GM12878 (cell line): Measurements from ENCODE around the gene HK3. TPM values are rescaled to one million over a fixed set of nuclear protein-coding genes. Genes with fewer than 3 reads are reported as not detected.

Experiments
- ATAC-seq: fragments of 200-7000 bp; cut with Tn5 transposase; 3 replicates; pipeline ENCODE4 v1.9.1; 2020; ENCODE audit warnings: mild to moderate bottlenecking, moderate library complexity
- BruUV-seq: library from RNA; stranded (reverse); fragments of 400-500 nt; replicated peaks from 2 replicates; lab custom pipeline; 2021; lab: Mats Ljungman, UMichigan
- CTCF ChIA-PET: fragments of 300-600 bp; sonication (Branson Sonifier 250); formaldehyde crosslinking; extraction: SDS; loops from one replicate; lab custom pipeline; 2021; ENCODE audit warnings: inconsistent platforms; lab: Yijun Ruan, JAX
- POLR2A ChIA-PET: fragments of 350-600 bp; formaldehyde crosslinking; extraction: SDS; loops from one replicate; lab custom pipeline; 2021; ENCODE audit warnings: inconsistent platforms; lab: Charles Lee
- RAD21 ChIA-PET: fragments of 300-600 bp; sonication (Branson Sonifier 250); formaldehyde crosslinking; loops from one replicate; lab custom pipeline; 2023; ENCODE audit warnings: antibody characterized with exemption; ENCODE audit not compliant: unreplicated experiment; lab: Charles Lee
- SMC1A ChIA-PET: fragments of 300-600 bp; sonication (Branson Sonifier 250); formaldehyde crosslinking; loops from one replicate; lab custom pipeline; 2023; ENCODE audit not compliant: unreplicated experiment, uncharacterized antibody; lab: Charles Lee
- DNase-seq: peaks from one replicate; pipeline ENCODE4 v3.0.0-alpha.2; 2011; ENCODE audit warnings: low read depth, low spot score
- FAIRE-seq: peaks from 3 replicates; lab custom pipeline; 2011; peaks lifted over from hg19 to GRCh38; lab: Jason Lieb, UNC
- H2AFZ ChIP-seq: 2 replicates; pipeline ENCODE4 v1.6.0; 2011; ENCODE audit warnings: low read depth, low read length, control low read depth; ENCODE audit not compliant: control insufficient read depth
- H3K27ac ChIP-seq: 2 replicates; pipeline ENCODE4 v1.5.1; 2011; ENCODE audit warnings: control low read depth; ENCODE audit not compliant: control insufficient read depth, insufficient read depth
- H3K27me3 ChIP-seq, 2 experiments: replicated peaks in 1 of 2; 2 replicates each; pipeline versions ENCODE4 v1.6.0 to v1.6.1; 2011; ENCODE audit warnings: low read length in 1 of 2; ENCODE audit not compliant: control insufficient read depth in 2 of 2, insufficient read depth in 2 of 2
- H3K36me3 ChIP-seq, 2 experiments: 2 replicates each; pipeline ENCODE4 v1.5.1; 2011; ENCODE audit warnings: low read length in 1 of 2; ENCODE audit not compliant: control insufficient read depth in 2 of 2, insufficient read depth in 2 of 2
- H3K4me1 ChIP-seq: 2 replicates; pipeline ENCODE4 v1.6.1; 2011; ENCODE audit warnings: mild to moderate bottlenecking, low read length, moderate library complexity, mixed read lengths; ENCODE audit not compliant: control insufficient read depth, insufficient read depth
- H3K4me2 ChIP-seq: 2 replicates; pipeline ENCODE4 v1.6.0; 2011; ENCODE audit warnings: control low read depth; ENCODE audit not compliant: control insufficient read depth, insufficient read depth
- H3K4me3 ChIP-seq: fragments of 200-600 bp; sonication (generic); 2 replicates; pipeline ENCODE4 v1.5.1; 2016
- H3K79me2 ChIP-seq: 2 replicates; pipeline ENCODE4 v1.6.0; 2011; ENCODE audit warnings: low read length; ENCODE audit not compliant: control insufficient read depth, insufficient read depth
- H3K9ac ChIP-seq: 2 replicates; pipeline ENCODE4 v1.8.0; 2011; ENCODE audit warnings: low read length, control low read depth, mixed read lengths; ENCODE audit not compliant: control insufficient read depth, insufficient read depth
- H3K9me3 ChIP-seq: replicated peaks from 3 replicates; pipeline ENCODE4 v1.5.1; 2011; ENCODE audit warnings: mild to moderate bottlenecking, low read length; ENCODE audit not compliant: control insufficient read depth, insufficient read depth
- H4K20me1 ChIP-seq: 2 replicates; pipeline ENCODE4 v1.6.0; 2011; ENCODE audit not compliant: control insufficient read depth, insufficient read depth
- BHLHE40 ChIP-seq, 2 experiments: fragments of 450-650 bp in 1 of 2; IDR thresholded peaks; 2 replicates each; pipeline ENCODE4 v1.6.1; 2011 to 2017; ENCODE audit warnings: low read depth in 2 of 2, borderline replicate concordance in 1 of 2, improper control_type of control experiment in 1 of 2, low read length in 1 of 2, mild to moderate bottlenecking in 1 of 2
- EED ChIP-seq: sonication (generic); IDR thresholded peaks from 2 replicates; pipeline ENCODE4 v1.6.1; 2016; ENCODE audit warnings: antibody characterized with exemption, low read depth
- FOXM1 ChIP-seq: IDR thresholded peaks from 2 replicates; pipeline ENCODE4 v1.6.1; 2012; ENCODE audit warnings: low read depth, mild to moderate bottlenecking, inconsistent platforms, low read length, moderate library complexity
- GABPA ChIP-seq: IDR thresholded peaks from 2 replicates; pipeline ENCODE4 v1.6.1; 2014; ENCODE audit warnings: antibody characterized with exemption, low read depth, mild to moderate bottlenecking, inconsistent platforms
- MTA2 ChIP-seq: fragments of 450-650 bp; IDR thresholded peaks from 2 replicates; pipeline ENCODE4 v1.6.1; 2016; ENCODE audit warnings: low read depth, mild to moderate bottlenecking, moderate library complexity
- MTA3 ChIP-seq: IDR thresholded peaks from 2 replicates; pipeline ENCODE4 v1.6.1; 2012; ENCODE audit warnings: low read length, inconsistent platforms, borderline replicate concordance
- NFIC ChIP-seq: IDR thresholded peaks from 2 replicates; pipeline ENCODE4 v1.6.1; 2012; ENCODE audit warnings: low read depth, mild to moderate bottlenecking, inconsistent platforms, low read length, moderate library complexity
- ZNF384 ChIP-seq: IDR thresholded peaks from 2 replicates; pipeline ENCODE4 v1.6.1; 2012; ENCODE audit warnings: low read depth, mild to moderate bottlenecking, low read length, improper control_type of control experiment, borderline replicate concordance
- WGBS: methylation state at CpG from one replicate; pipeline ENCODE4 v1.1.6; 2016; ENCODE audit warnings: low lambda C conversion rate; ENCODE audit not compliant: insufficient replicate concordance, insufficient coverage; ENCODE audit errors: missing lambda C conversion rate; 5-methylcytosine and 5-hydroxymethylcytosine counted together
- in situ Hi-C: fragments of 300-500 bp; cut with MboI; formaldehyde crosslinking; loops from 9 replicates; pipeline ENCODE4 v1.14.3; 2018; ENCODE audit warnings: mixed read lengths
- intact Hi-C: fragments of 100-400 bp; cut with micrococcal nuclease; formaldehyde crosslinking; loops from one replicate; pipeline ENCODE4 v1.14.2; 2022; ENCODE audit not compliant: unreplicated experiment
- polyA plus RNA-seq, 11 experiments: library from polyadenylated mRNA; depleted of rRNA in 4 of 11; unstranded in 6 of 11; stranded (reverse) in 5 of 11; fragments of >200 nt; fragmentation: Nextera tagmentation in 4 of 11; fragmentation: Illumina TruSeq in 1 of 11; extraction: Ambion mirVana in 4 of 11; extraction: Trizol in 1 of 11; gene quantifications; 1 replicate in 1 of 11; 2 replicates in 10 of 11; pipeline versions ENCODE4 v1.2.1 to v1.2.3, GENCODE V29; 2011 to 2016; ENCODE audit warnings: inconsistent platforms in 2 of 11, missing spikeins in 2 of 11, low read depth in 1 of 11
- total RNA-seq, 4 experiments: library from RNA; depleted of rRNA in 3 of 4; stranded (reverse); fragments of >200 nt in 3 of 4; fragmentation: Illumina TruSeq in 1 of 4; extraction: Trizol in 1 of 4; gene quantifications; 2 replicates each; pipeline versions ENCODE4 v1.2.1 to v1.2.3, GENCODE V29; 2013 to 2021
- TF ChIP-seq, protein P1 (sequence below): IDR thresholded peaks from 2 replicates; pipeline ENCODE4 v1.6.1; 2012; ENCODE audit warnings: low read length, inconsistent platforms
- TF ChIP-seq, protein P2 (sequence below): fragments of 450-650 bp; formaldehyde crosslinking; IDR thresholded peaks from 2 replicates; pipeline ENCODE4 v1.4.0; 2020; ENCODE audit warnings: mild to moderate bottlenecking, moderate library complexity
- TF ChIP-seq, protein P3 (sequence below): fragments of 450-650 bp; IDR thresholded peaks from 2 replicates; pipeline ENCODE4 v1.6.1; 2017; ENCODE audit warnings: low read depth, mild to moderate bottlenecking, moderate library complexity
- TF ChIP-seq, protein P4 (sequence below): IDR thresholded peaks from 2 replicates; pipeline ENCODE4 v1.6.1; 2012; ENCODE audit warnings: low read depth, low read length, improper control_type of control experiment

HK3 gene
- total and polyA plus RNA-seq, 10 of the 15 experiments (the other 5 are each of a cell fraction or from before 2014, with no cell fraction given) = 0.13 to 1.3 (median 0.26) TPM; not detected in 4

DNA sequence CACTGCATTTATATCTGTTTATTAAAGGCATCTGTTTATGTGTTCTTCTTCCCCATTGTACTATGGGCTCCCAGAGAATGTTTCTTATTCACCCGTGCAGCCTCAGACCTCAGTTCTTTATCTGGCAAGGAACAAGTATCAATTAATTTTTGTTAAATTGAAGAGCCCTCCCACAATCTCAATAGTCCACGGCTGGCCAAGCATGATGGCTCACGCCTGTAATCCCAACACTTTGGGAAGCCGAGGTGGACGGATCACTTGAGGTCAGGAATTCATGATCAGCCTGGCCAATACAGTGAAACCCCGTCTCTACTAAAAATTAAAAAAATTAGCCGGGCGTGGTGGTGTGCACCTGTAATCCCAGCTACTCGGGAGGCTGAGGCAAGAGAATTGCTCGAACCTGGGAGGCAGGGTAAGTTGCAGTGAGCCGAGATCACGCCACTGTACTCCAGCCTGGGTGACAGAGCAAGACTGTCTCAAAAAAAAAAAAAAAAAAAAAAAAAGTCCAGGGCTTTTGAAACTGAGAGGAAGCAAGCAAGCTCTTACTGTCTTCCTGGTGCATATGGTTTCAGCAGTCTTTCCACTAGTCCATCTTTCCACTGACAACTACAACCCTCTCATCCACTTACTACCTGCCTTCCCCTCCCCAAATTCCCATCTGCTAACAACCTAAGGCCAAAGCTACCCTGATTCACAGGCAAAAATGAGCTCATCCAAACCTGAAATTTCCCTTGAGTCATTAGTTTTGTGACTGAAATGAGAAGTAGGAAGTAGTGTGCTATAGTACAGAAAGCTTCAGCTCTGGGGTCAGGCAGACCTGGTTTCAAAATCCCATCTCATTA, 2.3 kb upstream of the HK3 start:
- peaks cover 12 to 22% of the 10 kb centered on the region in 2 experiments for H3K36me3 ChIP-seq
- no TSS peak for BruUV-seq
- H4K20me1 ChIP-seq = no peaks in the 10 kb centered on the region
- DNase-seq (peak; percentile 54), FAIRE-seq (peak; percentile 31), ATAC-seq (peak; percentile 82)
- SMC1A ChIA-PET = interaction anchor here (0.6 to 1.8 kb wide), 6 partner anchors 8 to 514 kb away, joined by 3 to 5 read pairs (median 4); no protein-coding TSS in a partner anchor
- no peaks in the 10 kb centered on the region for H3K9me3 ChIP-seq
- no peak overlapping the region for H2AFZ ChIP-seq
- no peak overlapping the region; the same call in 1 of the 2 replicates for H3K4me2 ChIP-seq
- CTCF ChIA-PET = interaction anchor here (0.6 to 2.5 kb wide), 4 partner anchors 10 to 242 kb away, joined by 3 to 11 read pairs (median 3); no protein-coding TSS in a partner anchor
- H3K4me1 ChIP-seq = peaks cover 10% of the 10 kb centered on the region
- H3K4me3 ChIP-seq = no peak overlapping the region
- intact Hi-C loops (loop anchor here (5.0 kb wide), 1 partner anchor 239 kb away; no protein-coding TSS in a partner anchor), in situ Hi-C loops (no loop called here)
- no peaks in the 10 kb centered on the region for H3K27me3 ChIP-seq
- 77% methylated on average over 12 of the region's 12 CpGs for WGBS
- RAD21 ChIA-PET = interaction anchor here (0.6 to 1.6 kb wide), 5 partner anchors 15 to 243 kb away, joined by 3 to 8 read pairs (median 7); no protein-coding TSS in a partner anchor
- no peak overlapping the region for H3K9ac ChIP-seq
- POLR2A ChIA-PET = no interaction called here
- H3K27ac ChIP-seq = peak overlapping the region; percentile 61
- no peaks in the 10 kb centered on the region for H3K79me2 ChIP-seq
- TF ChIP-seq ZNF384 = peak; percentile 53; the same call in 1 of the 2 replicates
- TF ChIP-seq MTA2 = 0 out of 2 replicates have a peak, but pooled peaks have one; percentile 26
- TF ChIP-seq GABPA = no peak
- peak; percentile 55; the same call in 1 of the 2 replicates for TF ChIP-seq NFIC
- peak; percentile 56; the same call in 1 of the 2 replicates for TF ChIP-seq FOXM1
- peak; percentile 33; the same call in 1 of the 2 replicates for TF ChIP-seq EED
- TF ChIP-seq, protein P1, sequence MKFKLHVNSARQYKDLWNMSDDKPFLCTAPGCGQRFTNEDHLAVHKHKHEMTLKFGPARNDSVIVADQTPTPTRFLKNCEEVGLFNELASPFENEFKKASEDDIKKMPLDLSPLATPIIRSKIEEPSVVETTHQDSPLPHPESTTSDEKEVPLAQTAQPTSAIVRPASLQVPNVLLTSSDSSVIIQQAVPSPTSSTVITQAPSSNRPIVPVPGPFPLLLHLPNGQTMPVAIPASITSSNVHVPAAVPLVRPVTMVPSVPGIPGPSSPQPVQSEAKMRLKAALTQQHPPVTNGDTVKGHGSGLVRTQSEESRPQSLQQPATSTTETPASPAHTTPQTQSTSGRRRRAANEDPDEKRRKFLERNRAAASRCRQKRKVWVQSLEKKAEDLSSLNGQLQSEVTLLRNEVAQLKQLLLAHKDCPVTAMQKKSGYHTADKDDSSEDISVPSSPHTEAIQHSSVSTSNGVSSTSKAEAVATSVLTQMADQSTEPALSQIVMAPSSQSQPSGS = peak; percentile 68; the same call in 1 of the 2 replicates
- TF ChIP-seq, protein P2, sequence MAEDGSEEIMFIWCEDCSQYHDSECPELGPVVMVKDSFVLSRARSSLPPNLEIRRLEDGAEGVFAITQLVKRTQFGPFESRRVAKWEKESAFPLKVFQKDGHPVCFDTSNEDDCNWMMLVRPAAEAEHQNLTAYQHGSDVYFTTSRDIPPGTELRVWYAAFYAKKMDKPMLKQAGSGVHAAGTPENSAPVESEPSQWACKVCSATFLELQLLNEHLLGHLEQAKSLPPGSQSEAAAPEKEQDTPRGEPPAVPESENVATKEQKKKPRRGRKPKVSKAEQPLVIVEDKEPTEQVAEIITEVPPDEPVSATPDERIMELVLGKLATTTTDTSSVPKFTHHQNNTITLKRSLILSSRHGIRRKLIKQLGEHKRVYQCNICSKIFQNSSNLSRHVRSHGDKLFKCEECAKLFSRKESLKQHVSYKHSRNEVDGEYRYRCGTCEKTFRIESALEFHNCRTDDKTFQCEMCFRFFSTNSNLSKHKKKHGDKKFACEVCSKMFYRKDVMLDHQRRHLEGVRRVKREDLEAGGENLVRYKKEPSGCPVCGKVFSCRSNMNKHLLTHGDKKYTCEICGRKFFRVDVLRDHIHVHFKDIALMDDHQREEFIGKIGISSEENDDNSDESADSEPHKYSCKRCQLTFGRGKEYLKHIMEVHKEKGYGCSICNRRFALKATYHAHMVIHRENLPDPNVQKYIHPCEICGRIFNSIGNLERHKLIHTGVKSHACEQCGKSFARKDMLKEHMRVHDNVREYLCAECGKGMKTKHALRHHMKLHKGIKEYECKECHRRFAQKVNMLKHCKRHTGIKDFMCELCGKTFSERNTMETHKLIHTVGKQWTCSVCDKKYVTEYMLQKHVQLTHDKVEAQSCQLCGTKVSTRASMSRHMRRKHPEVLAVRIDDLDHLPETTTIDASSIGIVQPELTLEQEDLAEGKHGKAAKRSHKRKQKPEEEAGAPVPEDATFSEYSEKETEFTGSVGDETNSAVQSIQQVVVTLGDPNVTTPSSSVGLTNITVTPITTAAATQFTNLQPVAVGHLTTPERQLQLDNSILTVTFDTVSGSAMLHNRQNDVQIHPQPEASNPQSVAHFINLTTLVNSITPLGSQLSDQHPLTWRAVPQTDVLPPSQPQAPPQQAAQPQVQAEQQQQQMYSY (CRISPR knock-in tag) = no peak
- TF ChIP-seq, protein P3, sequence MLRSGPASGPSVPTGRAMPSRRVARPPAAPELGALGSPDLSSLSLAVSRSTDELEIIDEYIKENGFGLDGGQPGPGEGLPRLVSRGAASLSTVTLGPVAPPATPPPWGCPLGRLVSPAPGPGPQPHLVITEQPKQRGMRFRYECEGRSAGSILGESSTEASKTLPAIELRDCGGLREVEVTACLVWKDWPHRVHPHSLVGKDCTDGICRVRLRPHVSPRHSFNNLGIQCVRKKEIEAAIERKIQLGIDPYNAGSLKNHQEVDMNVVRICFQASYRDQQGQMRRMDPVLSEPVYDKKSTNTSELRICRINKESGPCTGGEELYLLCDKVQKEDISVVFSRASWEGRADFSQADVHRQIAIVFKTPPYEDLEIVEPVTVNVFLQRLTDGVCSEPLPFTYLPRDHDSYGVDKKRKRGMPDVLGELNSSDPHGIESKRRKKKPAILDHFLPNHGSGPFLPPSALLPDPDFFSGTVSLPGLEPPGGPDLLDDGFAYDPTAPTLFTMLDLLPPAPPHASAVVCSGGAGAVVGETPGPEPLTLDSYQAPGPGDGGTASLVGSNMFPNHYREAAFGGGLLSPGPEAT = peak; percentile 58; the same call in 1 of the 2 replicates
- peak; percentile 58; the same call in 1 of the 2 replicates for TF ChIP-seq MTA3
- TF ChIP-seq, protein P4, sequence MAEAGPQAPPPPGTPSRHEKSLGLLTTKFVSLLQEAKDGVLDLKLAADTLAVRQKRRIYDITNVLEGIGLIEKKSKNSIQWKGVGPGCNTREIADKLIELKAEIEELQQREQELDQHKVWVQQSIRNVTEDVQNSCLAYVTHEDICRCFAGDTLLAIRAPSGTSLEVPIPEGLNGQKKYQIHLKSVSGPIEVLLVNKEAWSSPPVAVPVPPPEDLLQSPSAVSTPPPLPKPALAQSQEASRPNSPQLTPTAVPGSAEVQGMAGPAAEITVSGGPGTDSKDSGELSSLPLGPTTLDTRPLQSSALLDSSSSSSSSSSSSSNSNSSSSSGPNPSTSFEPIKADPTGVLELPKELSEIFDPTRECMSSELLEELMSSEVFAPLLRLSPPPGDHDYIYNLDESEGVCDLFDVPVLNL = no peak
- TF ChIP-seq BHLHE40 (IDR thresholded peaks at IDR 0.05; ENCODE audit: borderline replicate concordance in 1 of 2, low read depth in 2 of 2, low read length in 1 of 2) = peak in 1 of 2 experiments; percentile 57; a peak in 1 of 4 replicates
